SJCRH30 (cell line): Measurements from ENCODE around the gene GINM1. TPM values are rescaled to one million over a fixed set of nuclear protein-coding genes. Genes with fewer than 3 reads are reported as not detected.

ENCODE experiments used
- DNase-seq, 2 experiments: peaks; one replicate each; pipeline ENCODE4 v3.0.0-alpha.2; 2015 to 2020
- H3K27ac ChIP-seq: fragments of 250-450 bp; sonication (Bioruptor Pico); 2 replicates; pipeline ENCODE4 v1.5.1; 2020; ENCODE audit warnings: mild to moderate bottlenecking, moderate library complexity
- H3K27me3 ChIP-seq: fragments of 250-450 bp; sonication (Bioruptor Pico); 2 replicates; pipeline ENCODE4 v1.5.1; 2020; ENCODE audit warnings: mild to moderate bottlenecking, moderate library complexity
- H3K36me3 ChIP-seq: fragments of 250-450 bp; sonication (Bioruptor Pico); 2 replicates; pipeline ENCODE4 v1.5.1; 2020; ENCODE audit warnings: mild to moderate bottlenecking, moderate library complexity
- H3K4me1 ChIP-seq: fragments of 250-450 bp; sonication (Bioruptor Pico); 2 replicates; pipeline ENCODE4 v1.5.1; 2020; ENCODE audit warnings: mild to moderate bottlenecking, moderate library complexity
- H3K4me3 ChIP-seq: fragments of 250-450 bp; sonication (Bioruptor Pico); 2 replicates; pipeline ENCODE4 v1.5.1; 2020; ENCODE audit warnings: mild to moderate bottlenecking, moderate library complexity
- H3K9me3 ChIP-seq: fragments of 250-450 bp; sonication (Bioruptor Pico); replicated peaks from 2 replicates; pipeline ENCODE4 v1.5.1; 2020; ENCODE audit warnings: mild to moderate bottlenecking, moderate library complexity
- total RNA-seq: library from RNA; depleted of rRNA; stranded (reverse); fragments of >200 nt; shearing (Covaris generic); gene quantifications from 2 replicates; pipeline ENCODE4 v1.2.3, GENCODE V29; 2014; rRNA removed

The GINM1 gene
- total RNA-seq, 1 experiment from 2014 or later: 35.1 TPM

GRCh38 chr6:149636124-149636523 is 69.9 kb downstream of the GINM1 start:
- DNase-seq: peak in 1 of 2 experiments; percentile 13
- H3K9me3 ChIP-seq: no peaks in the 10 kb centered on the region

More at GRCh38 chr6:149636124-149636523, 69.9 kb downstream of the GINM1 start:
- Histone ChIP-seq H3K27me3 (no peaks in the 10 kb centered on the region), H3K27ac (no peak overlapping the region), H3K4me1 (no peaks in the 10 kb centered on the region), H3K4me3 (no peak overlapping the region), H3K36me3 (peaks cover 12% of the 10 kb centered on the region)

Other genes with a start within 250 kb of the GINM1 start
- gene TAB2, start 248.7 kb upstream of the GINM1 start, total RNA-seq: 33.8 and 37.6 TPM in 2 replicates
- 1.1 and 1.5 TPM in 2 replicates for gene SUMO4, start 166.1 kb upstream of the GINM1 start, total RNA-seq
- not detected in 2 replicates for gene ZC3H12D, start 81.4 kb upstream of the GINM1 start, total RNA-seq
- gene PPIL4, start 20.3 kb upstream of the GINM1 start, total RNA-seq: 36.0 and 42.8 TPM in 2 replicates
- gene KATNA1, start 82.3 kb downstream of the GINM1 start, total RNA-seq: 32.9 and 39.7 TPM in 2 replicates
- gene LATS1, start 151.7 kb downstream of the GINM1 start, total RNA-seq: 33.1 and 33.9 TPM in 2 replicates
- 72.3 and 76.6 TPM in 2 replicates for gene NUP43, start 180.2 kb downstream of the GINM1 start, total RNA-seq
- gene PCMT1, start 183.4 kb downstream of the GINM1 start, total RNA-seq: 95.8 and 101 TPM in 2 replicates